Measurements from ENCODE around the gene SNX2.

DNA sequence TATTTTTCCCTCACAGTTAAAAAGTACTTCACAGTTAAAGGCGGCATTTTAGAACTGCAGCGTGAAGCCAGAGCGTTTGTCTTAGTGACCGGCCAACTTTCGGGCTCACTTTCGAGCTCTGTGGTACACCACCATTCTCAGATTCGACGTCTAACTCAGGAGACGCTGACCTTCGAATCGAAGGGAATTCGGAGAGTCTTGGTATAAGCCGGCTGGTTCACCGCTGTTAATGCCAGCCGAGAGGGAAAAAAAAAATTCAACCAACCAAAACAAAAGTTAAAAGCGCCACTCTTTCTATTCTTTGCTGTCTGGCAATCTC is 70.0 kb downstream of the SNX2 start:
- TF ChIP-seq, protein P1, sequence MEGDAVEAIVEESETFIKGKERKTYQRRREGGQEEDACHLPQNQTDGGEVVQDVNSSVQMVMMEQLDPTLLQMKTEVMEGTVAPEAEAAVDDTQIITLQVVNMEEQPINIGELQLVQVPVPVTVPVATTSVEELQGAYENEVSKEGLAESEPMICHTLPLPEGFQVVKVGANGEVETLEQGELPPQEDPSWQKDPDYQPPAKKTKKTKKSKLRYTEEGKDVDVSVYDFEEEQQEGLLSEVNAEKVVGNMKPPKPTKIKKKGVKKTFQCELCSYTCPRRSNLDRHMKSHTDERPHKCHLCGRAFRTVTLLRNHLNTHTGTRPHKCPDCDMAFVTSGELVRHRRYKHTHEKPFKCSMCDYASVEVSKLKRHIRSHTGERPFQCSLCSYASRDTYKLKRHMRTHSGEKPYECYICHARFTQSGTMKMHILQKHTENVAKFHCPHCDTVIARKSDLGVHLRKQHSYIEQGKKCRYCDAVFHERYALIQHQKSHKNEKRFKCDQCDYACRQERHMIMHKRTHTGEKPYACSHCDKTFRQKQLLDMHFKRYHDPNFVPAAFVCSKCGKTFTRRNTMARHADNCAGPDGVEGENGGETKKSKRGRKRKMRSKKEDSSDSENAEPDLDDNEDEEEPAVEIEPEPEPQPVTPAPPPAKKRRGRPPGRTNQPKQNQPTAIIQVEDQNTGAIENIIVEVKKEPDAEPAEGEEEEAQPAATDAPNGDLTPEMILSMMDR (IDR thresholded peaks at IDR 0.05) = no peak
- no peak for TF ChIP-seq POLR2A (IDR thresholded peaks at IDR 0.05)
- TF ChIP-seq POLR2AphosphoS5 (IDR thresholded peaks at IDR 0.05) = no peak
